GM12872 (cell line): ENCODE data around the gene MACROH2A1.

ENCODE experiments used
- TF ChIP-seq, protein P1 (sequence below): IDR thresholded peaks from 3 replicates; pipeline ENCODE4 v1.5.1; 2011; ENCODE audit warnings: low read depth, mild to moderate bottlenecking, low read length, moderate library complexity; ENCODE audit not compliant: insufficient read depth

MACROH2A1 gene

DNA sequence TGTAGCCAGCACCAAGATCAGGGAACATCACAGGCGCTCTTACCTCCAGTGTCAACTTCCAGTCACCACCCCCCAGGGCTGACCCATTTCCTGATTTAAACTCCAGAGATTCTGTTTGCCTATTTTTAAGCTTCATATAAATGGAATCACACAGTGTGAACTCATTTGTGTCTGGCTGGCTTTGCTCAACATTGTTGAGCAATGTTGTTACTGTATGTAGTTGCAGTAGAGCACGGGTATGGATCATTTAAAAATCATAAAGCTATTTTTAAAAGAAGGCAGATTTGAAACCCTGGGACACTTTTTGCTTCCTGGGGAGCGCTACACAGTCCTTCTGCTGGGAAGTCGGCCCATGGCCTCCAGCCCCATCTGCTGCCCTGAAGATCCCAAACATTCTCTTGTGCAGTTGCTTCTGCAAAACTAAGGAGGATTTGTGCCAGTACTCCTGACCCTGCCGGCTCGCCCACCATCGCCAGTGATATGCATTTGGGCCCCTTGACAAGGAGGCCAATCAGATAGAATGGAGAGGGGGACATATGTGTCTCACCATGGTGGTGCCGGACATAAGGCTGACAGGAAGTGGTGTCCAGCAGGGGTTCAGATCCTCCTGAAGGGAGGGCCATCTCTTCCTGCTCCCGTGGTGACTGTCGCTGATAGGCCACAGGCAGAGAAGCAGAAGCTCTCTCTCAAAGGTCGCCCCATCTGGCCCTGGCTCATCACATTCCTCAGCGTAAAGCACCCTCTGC is 34.8 kb upstream of the MACROH2A1 start:
- TF ChIP-seq, protein P1, sequence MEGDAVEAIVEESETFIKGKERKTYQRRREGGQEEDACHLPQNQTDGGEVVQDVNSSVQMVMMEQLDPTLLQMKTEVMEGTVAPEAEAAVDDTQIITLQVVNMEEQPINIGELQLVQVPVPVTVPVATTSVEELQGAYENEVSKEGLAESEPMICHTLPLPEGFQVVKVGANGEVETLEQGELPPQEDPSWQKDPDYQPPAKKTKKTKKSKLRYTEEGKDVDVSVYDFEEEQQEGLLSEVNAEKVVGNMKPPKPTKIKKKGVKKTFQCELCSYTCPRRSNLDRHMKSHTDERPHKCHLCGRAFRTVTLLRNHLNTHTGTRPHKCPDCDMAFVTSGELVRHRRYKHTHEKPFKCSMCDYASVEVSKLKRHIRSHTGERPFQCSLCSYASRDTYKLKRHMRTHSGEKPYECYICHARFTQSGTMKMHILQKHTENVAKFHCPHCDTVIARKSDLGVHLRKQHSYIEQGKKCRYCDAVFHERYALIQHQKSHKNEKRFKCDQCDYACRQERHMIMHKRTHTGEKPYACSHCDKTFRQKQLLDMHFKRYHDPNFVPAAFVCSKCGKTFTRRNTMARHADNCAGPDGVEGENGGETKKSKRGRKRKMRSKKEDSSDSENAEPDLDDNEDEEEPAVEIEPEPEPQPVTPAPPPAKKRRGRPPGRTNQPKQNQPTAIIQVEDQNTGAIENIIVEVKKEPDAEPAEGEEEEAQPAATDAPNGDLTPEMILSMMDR = no peak

DNA sequence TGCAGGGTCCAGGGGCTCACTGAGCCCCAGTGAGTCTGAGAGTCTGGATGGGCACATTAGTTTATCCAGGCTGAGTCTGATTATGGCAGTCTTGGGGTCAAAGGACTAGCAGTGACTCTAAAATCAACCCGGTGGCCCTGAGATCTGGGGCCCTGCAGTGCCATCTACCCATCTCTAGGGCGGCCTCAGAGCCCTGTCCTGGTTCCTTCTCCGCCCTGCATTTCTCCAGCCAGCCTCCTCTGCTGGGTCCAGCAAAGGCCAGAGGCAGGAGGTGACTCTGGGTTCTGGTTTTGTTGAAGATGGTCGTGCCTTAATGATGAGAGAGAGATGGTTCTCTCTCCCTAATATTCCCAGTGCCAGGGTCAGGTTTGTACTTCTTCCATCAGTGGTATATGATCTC is 33.1 kb upstream of the MACROH2A1 start:
- TF ChIP-seq, protein P1 = no peak

- TF ChIP-seq, protein P1 = no peak
These were observed 31.1 kb upstream of the MACROH2A1 start for GRCh38 chr5:135430135-135430437.

DNA sequence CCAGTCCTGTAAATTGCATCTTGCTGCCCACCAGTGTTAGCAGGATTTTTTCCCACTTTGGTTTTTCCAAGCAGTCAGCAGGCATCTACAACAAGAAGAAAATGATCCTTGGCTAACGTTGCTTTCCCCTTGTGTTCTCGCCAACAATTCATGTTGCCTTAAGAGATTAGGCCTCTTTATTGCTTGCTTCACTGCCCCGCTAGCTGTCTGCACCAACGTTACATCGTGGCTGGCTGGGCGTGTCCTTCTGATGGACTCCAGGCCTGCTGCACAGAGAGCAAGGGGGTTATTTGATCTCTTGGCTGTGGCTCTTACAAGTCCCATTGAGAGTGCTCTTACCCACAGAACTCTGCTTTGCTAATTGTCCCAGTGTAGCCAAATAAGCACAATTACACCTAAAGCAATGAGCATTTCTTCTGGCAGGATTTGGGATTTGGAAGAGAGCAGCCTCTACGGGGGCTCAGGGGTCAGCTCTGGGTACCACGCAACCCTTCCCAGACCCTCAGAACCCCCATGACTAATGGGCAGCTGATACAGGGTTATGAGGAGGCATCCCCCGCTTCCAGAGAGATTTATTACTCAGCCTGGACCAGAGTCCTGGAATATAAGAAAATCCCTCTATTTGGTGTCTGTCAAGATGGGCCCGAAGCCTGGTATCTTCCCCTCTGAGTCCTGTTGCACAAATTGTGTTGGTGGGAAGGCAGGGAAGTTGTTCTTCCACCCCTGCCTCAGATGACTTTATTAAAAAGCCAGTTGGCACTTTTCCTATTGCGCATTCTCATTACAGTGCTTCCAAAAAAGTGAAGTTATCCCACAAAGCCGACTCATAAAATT is 30.5 kb upstream of the MACROH2A1 start:
- TF ChIP-seq, protein P1 = no peak

DNA sequence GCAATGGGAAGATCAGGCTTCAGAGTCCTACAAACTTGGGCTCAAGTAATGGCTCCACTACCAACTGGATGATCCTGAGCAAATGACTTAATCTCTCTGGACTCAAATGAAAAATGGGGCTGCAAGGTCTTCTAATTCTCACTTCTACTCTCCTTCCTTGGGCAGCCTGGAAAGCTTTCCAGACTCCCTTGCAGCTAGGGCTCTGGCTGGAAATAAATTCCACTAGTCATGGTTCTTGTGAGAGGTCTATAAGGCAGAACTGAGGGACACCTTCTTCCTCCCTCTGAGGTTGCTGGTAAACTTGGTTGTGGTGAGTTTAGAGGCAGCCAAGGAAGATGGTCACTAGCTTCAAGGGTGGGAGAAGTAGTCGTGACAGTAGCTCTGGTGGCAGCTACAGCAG is 29.6 kb upstream of the MACROH2A1 start:
- TF ChIP-seq, protein P1 = no peak

GRCh38 chr5:135426102-135427082 is 27.4 kb upstream of the MACROH2A1 start:
- TF ChIP-seq, protein P1 = peak; percentile 79

GRCh38 chr5:135425641-135426040 is 26.6 kb upstream of the MACROH2A1 start:
- TF ChIP-seq, protein P1 = no peak
